Testis (tissue), 3 donors: ENCODE results near the gene MIPEP. TPM values are rescaled to one million over a fixed set of nuclear protein-coding genes. Genes with fewer than 3 reads are reported as not detected.

Source experiments
- DNase-seq: peaks from one replicate; pipeline ENCODE4 v3.0.0-alpha.2; 2019
- H3K27ac ChIP-seq, 2 donors: fragments of 200-600 bp; sonication (generic); one replicate each; pipeline ENCODE4 v1.5.1; 2019
- H3K27me3 ChIP-seq: fragments of 200-600 bp; sonication (generic); one replicate; pipeline ENCODE4 v1.5.1; 2019
- H3K36me3 ChIP-seq: fragments of 200-600 bp; sonication (generic); one replicate; pipeline ENCODE4 v1.5.1; 2017; ENCODE audit warnings: low read depth; ENCODE audit errors: missing control alignments
- H3K4me1 ChIP-seq: fragments of 200-600 bp; sonication (generic); one replicate; pipeline ENCODE4 v1.5.1; 2019
- H3K4me3 ChIP-seq, 2 donors: fragments of 200-600 bp; sonication (generic); one replicate each; pipeline ENCODE4 v1.5.1; 2017 to 2019
- H3K9me3 ChIP-seq: fragments of 200-600 bp; sonication (generic); one replicate; pipeline ENCODE4 v1.5.1; 2017
- CTCF ChIP-seq, 3 experiments: fragments of 450-650 bp in 2 of 3; fragments of 200-600 bp in 1 of 3; sonication (generic) in 1 of 3; IDR thresholded peaks; one replicate each; pipeline ENCODE4 v1.5.1; 2016 to 2019; ENCODE audit warnings: antibody characterized with exemption in 3 of 3, mild to moderate bottlenecking in 2 of 3, moderate library complexity in 1 of 3
- POLR2A ChIP-seq: fragments of 450-650 bp; IDR thresholded peaks from one replicate; pipeline ENCODE4 v1.6.1; 2017; ENCODE audit warnings: antibody characterized with exemption, mild to moderate bottlenecking, moderate library complexity
- WGBS, 2 donors: methylation state at CpG; one replicate each; pipeline ENCODE4 v1.1.5; 2018; 5-methylcytosine and 5-hydroxymethylcytosine counted together
- intact Hi-C: fragments of 100-400 bp; cut with DNase I; formaldehyde crosslinking; loops from one replicate; pipeline ENCODE4 v1.15.1; 2023; ENCODE audit warnings: low total_unique reads
- polyA plus RNA-seq: library from polyadenylated mRNA; stranded (reverse); fragments of 350-450 nt; fragmentation: Illumina TruSeq; extraction: RNeasy Lipid Tissue Mini Kit (QIAGEN cat#74804); gene quantifications from one replicate; pipeline ENCODE4 v1.2.3, GENCODE V29; 2014; ENCODE audit warnings: low read depth, low replicate concordance; ENCODE audit not compliant: insufficient read depth
- total RNA-seq, 2 donors: library from RNA; depleted of rRNA; stranded (reverse); fragments of >200 nt; gene quantifications; one replicate each; pipeline ENCODE4 v1.2.3, GENCODE V29; 2016

MIPEP gene
- total and polyA plus RNA-seq, 3 donors from 2014 or later, result 25.7 to 29.4 (median 27.6) TPM

DNA sequence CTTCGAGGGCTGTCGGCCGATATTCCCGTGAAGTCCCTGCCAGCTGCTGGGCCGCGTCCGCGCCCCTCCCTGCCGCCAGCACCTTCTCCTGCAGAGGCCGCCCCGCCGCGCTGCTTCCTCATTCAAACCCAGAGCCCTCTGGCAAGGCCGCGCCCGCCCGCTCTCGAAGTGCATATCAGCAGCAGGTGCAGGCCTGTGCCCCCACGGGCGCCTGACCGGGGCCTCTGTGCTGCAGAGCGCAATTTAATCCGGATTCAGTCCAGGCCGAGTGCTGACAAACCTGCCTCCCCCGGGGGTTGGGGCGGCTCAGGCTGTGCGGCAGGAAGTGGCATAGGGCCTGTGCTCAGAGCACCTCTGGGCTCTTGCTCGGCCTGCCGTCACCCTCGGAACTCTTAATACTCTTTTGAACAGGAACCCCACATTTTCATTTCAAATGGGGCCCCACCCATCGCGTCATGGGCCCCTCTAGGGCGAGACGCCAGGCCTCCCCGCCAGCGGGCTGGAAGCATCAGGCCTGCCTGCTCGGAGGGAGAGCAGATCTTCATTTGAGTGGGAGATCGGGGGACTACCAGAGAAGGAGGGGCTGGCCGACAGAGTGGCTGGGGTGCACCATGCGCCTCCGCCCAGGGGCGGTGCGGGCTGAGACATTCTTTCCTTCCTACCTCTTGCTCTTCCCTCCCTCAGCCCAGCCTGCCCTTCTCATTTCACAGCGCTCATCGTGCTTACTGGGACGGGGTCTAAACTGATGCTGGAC is 193.3 kb downstream of the MIPEP start:
- intact Hi-C loops, result no loop called here
- 62 to 66% methylated on average over 20 to 46 of the region's 46 CpGs for WGBS, 2 donors

GRCh38 chr13:23695196-23695595 is 194.0 kb downstream of the MIPEP start:
- 38 to 57% methylated on average over 13 to 21 of the region's 28 CpGs for WGBS, 2 donors
- no peak overlapping the region for H3K27ac ChIP-seq
- no peaks in the 10 kb centered on the region for H3K36me3 ChIP-seq
- no peaks in the 10 kb centered on the region for H3K27me3 ChIP-seq
- no peaks in the 10 kb centered on the region for H3K4me1 ChIP-seq
- no peaks in the 10 kb centered on the region for H3K9me3 ChIP-seq
- peak overlapping the region; percentile 24 to 27 for H3K4me3 ChIP-seq
- intact Hi-C loops, result no loop called here
- DNase-seq, result no peak
- TF ChIP-seq POLR2A (no peak), CTCF (IDR thresholded peaks at IDR 0.05) (no peak)

More for the DNA sequence above, 193.3 kb downstream of the MIPEP start:
- Histone ChIP-seq H3K27me3 (no peaks in the 10 kb centered on the region), H3K4me3 (peak overlapping the region; percentile 24 to 27), H3K9me3 (no peaks in the 10 kb centered on the region), H3K4me1 (no peaks in the 10 kb centered on the region), H3K36me3 (no peaks in the 10 kb centered on the region), H3K27ac (no peak overlapping the region)
- TF ChIP-seq CTCF (IDR thresholded peaks at IDR 0.05) (no peak), POLR2A (no peak)
- no peak for DNase-seq

DNA sequence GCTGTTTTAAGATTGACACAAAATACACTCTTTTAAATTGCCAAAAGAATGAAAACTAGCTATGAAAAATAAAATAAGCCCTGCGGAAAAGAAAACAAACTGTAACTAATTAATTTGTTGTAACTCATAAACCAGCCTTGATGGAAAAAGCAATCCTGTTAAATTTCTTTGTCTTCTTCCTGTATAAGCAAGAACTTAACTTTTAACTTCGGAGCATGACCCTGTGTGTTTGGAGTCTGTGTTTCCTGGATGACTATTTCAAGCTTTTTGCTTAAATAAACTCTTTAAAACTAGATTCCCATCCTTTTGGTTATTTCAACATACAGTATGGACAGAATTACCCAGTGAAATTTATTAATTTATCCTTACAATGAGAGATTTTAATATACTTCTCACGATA is 196.4 kb downstream of the MIPEP start:
- TF ChIP-seq POLR2A, result no peak
- TF ChIP-seq CTCF (IDR thresholded peaks at IDR 0.05), result no peak
- DNase-seq, result no peak
- intact Hi-C loops, result no loop called here
- Histone ChIP-seq H3K4me1 (no peaks in the 10 kb centered on the region), H3K9me3 (no peaks in the 10 kb centered on the region), H3K36me3 (no peaks in the 10 kb centered on the region), H3K27ac (no peak overlapping the region), H3K4me3 (no peak overlapping the region), H3K27me3 (no peaks in the 10 kb centered on the region)
- WGBS, 2 donors, result 57 to 62% methylated on average over 3 of the region's 3 CpGs

DNA sequence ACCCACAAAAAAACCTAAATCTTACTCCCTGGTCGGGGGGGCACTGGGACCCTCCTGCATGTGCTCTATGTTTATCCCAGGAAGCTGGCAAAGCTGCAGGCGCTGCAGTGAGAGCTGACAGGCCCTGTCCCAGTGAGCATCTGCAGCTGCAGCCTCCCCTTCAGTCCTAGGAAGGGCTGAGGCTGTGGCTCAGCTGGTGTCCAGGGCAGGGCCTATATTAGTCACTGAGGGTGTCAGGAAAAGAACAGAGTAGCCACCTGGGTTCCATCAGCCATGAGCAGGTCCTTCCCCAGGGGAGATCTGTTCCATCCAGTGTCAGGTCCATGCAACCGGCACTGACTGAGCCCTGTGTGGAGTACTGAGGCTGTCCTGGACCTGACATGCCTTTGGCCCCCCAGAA is 198.5 kb downstream of the MIPEP start:
- H3K36me3 ChIP-seq, result no peaks in the 10 kb centered on the region
- H3K27me3 ChIP-seq, result no peaks in the 10 kb centered on the region
- 72 to 100% methylated on average over 1 to 3 of the region's 3 CpGs for WGBS, 2 donors
- intact Hi-C loops, result no loop called here
- H3K4me3 ChIP-seq, result no peak overlapping the region
- no peak for DNase-seq
- H3K9me3 ChIP-seq, result no peaks in the 10 kb centered on the region
- no peak overlapping the region for H3K27ac ChIP-seq
- TF ChIP-seq POLR2A, result no peak
- no peak for TF ChIP-seq CTCF (IDR thresholded peaks at IDR 0.05)
- H3K4me1 ChIP-seq, result no peaks in the 10 kb centered on the region

DNA sequence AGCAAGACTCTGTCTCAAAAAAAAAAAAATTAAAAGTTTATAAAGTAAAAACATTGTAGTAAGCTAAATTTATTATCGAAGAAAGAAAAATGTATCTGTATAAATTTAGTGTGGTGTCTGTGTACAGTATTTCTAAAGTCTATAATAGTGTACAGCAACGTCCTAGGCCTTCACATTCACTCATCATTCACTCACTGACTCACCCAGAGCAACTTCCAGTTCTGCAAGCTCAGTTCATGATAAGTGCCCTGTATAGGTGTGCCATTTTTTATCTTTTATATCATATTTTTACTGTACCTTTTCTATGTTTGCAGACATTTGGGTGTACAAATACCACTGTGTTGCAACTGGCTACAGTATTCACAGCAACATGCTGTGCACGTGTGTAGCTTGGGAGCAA is 200.9 kb downstream of the MIPEP start:
- intact Hi-C loops, result no loop called here
- Histone ChIP-seq H3K9me3 (no peaks in the 10 kb centered on the region), H3K27ac (no peak overlapping the region), H3K4me3 (no peak overlapping the region), H3K36me3 (no peaks in the 10 kb centered on the region), H3K4me1 (no peaks in the 10 kb centered on the region), H3K27me3 (no peaks in the 10 kb centered on the region)
- no peak for DNase-seq
- WGBS, 2 donors, result 87 to 88% methylated on average over 3 of the region's 3 CpGs
- no peak for TF ChIP-seq CTCF (IDR thresholded peaks at IDR 0.05)
- no peak for TF ChIP-seq POLR2A
